HUES6 (cell line): ENCODE data around the gene RAD54L.
"Not testable (repeated sequence)": the region's sequence is repeated elsewhere in the genome, so short reads cannot be mapped to it uniquely, and the experiment has no call there.

ENCODE experiments used
- H3K27ac ChIP-seq: 2 replicates; pipeline ENCODE4 v1.7.0; 2013; ENCODE audit warnings: low read depth, mild to moderate bottlenecking, low read length, inconsistent platforms
- H3K27me3 ChIP-seq: 2 replicates; pipeline ENCODE4 v1.6.1; 2013; ENCODE audit warnings: low read length; ENCODE audit not compliant: control insufficient read depth, insufficient read depth
- H3K36me3 ChIP-seq: 2 replicates; pipeline ENCODE4 v1.6.1; 2013; ENCODE audit warnings: low read length; ENCODE audit not compliant: control insufficient read depth, insufficient read depth
- H3K4me1 ChIP-seq: 2 replicates; pipeline ENCODE4 v1.6.1; 2013; ENCODE audit warnings: low read length; ENCODE audit not compliant: control insufficient read depth, insufficient read depth
- H3K4me3 ChIP-seq: 2 replicates; pipeline ENCODE4 v1.5.1; 2013; ENCODE audit warnings: low read depth, low read length
- H3K9ac ChIP-seq: one replicate; pipeline ENCODE4 v1.6.1; 2013; ENCODE audit warnings: mild to moderate bottlenecking, low read length
- H3K9me3 ChIP-seq: 2 replicates; pipeline ENCODE4 v1.6.1; 2013; ENCODE audit warnings: low read depth, low read length; ENCODE audit not compliant: control insufficient read depth, insufficient read depth

The RAD54L gene

GRCh38 chr1:46303038-46303871, 55.7 kb downstream of the RAD54L start, which contains the start of the genes LRRC41 and UQCRH:
TSS of gene LRRC41 (minus strand) at chr1:46303616. CDS start at chr1:46303322, 294 bp downstream.
TSS of gene UQCRH (plus strand) at chr1:46303698. CDS start at chr1:46303767, 69 bp downstream.
- H3K36me3 ChIP-seq, result peaks cover 15% of the 10 kb centered on the region
- peak within 1 kb of the TSS; percentile 99 for H3K27ac ChIP-seq
- H3K27me3 ChIP-seq, result no peaks in the 10 kb centered on the region
- peak within 1 kb of the TSS; percentile 93 for H3K9ac ChIP-seq
- peak within 1 kb of the TSS; percentile 85 for H3K4me3 ChIP-seq
- H3K9me3 ChIP-seq, result no peaks in the 10 kb centered on the region
- H3K4me1 ChIP-seq, result peaks cover 40% of the 10 kb centered on the region

- peak overlapping the region; percentile 99 for H3K27ac ChIP-seq
- H3K9ac ChIP-seq, result peak overlapping the region; percentile 93
- peak overlapping the region; percentile 85 for H3K4me3 ChIP-seq
- peaks cover 40% of the 10 kb centered on the region for H3K4me1 ChIP-seq
- peaks cover 21% of the 10 kb centered on the region for H3K36me3 ChIP-seq
- no peaks in the 10 kb centered on the region for H3K9me3 ChIP-seq
- H3K27me3 ChIP-seq, result no peaks in the 10 kb centered on the region
Observed at GRCh38 chr1:46303872-46304326, 56.3 kb downstream of the RAD54L start.

GRCh38 chr1:46306159-46306530, 58.6 kb downstream of the RAD54L start:
- Histone ChIP-seq H3K9me3 (no peaks in the 10 kb centered on the region), H3K36me3 (peaks cover 42% of the 10 kb centered on the region), H3K27ac (peak overlapping the region; percentile 42; the same call in 1 of the 2 replicates), H3K4me1 (peaks cover 30% of the 10 kb centered on the region), H3K9ac (peak overlapping the region; percentile 19), H3K27me3 (no peaks in the 10 kb centered on the region), H3K4me3 (peak overlapping the region; percentile 45)

- H3K27ac ChIP-seq, result peak overlapping the region; percentile 60
- no peaks in the 10 kb centered on the region for H3K27me3 ChIP-seq
- peaks cover 73% of the 10 kb centered on the region for H3K36me3 ChIP-seq
- H3K9me3 ChIP-seq, result no peaks in the 10 kb centered on the region
- no peak overlapping the region for H3K9ac ChIP-seq
- H3K4me1 ChIP-seq, result peaks cover 26% of the 10 kb centered on the region
- no peak overlapping the region for H3K4me3 ChIP-seq
Observed at GRCh38 chr1:46309401-46310159, 62.0 kb downstream of the RAD54L start.

- H3K9me3 ChIP-seq, result no peaks in the 10 kb centered on the region
- H3K27me3 ChIP-seq, result no peaks in the 10 kb centered on the region
- H3K27ac ChIP-seq, result no peak overlapping the region
- no peak overlapping the region for H3K9ac ChIP-seq
- H3K4me1 ChIP-seq, result peaks cover 26% of the 10 kb centered on the region
- peaks cover 78% of the 10 kb centered on the region for H3K36me3 ChIP-seq
- H3K4me3 ChIP-seq, result no peak overlapping the region
Observed at GRCh38 chr1:46310321-46310720, 62.8 kb downstream of the RAD54L start.

- H3K27me3 ChIP-seq, result no peaks in the 10 kb centered on the region
- H3K9me3 ChIP-seq, result no peaks in the 10 kb centered on the region
- H3K4me3 ChIP-seq, result no peak overlapping the region
- peaks cover 61% of the 10 kb centered on the region for H3K36me3 ChIP-seq
- no peak overlapping the region for H3K27ac ChIP-seq
- no peak overlapping the region for H3K9ac ChIP-seq
- no peaks in the 10 kb centered on the region for H3K4me1 ChIP-seq
Observed at GRCh38 chr1:46315669-46316403, 68.3 kb downstream of the RAD54L start.

GRCh38 chr1:46317323-46317722, 69.8 kb downstream of the RAD54L start:
- H3K27ac ChIP-seq, result no peak overlapping the region
- no peak overlapping the region for H3K4me3 ChIP-seq
- H3K36me3 ChIP-seq, result peaks cover 48% of the 10 kb centered on the region
- H3K9me3 ChIP-seq, result no peaks in the 10 kb centered on the region
- no peaks in the 10 kb centered on the region for H3K27me3 ChIP-seq
- no peak overlapping the region for H3K9ac ChIP-seq
- H3K4me1 ChIP-seq, result peaks cover 5% of the 10 kb centered on the region; the same call in 1 of the 2 replicates

- Histone ChIP-seq H3K27ac (peak overlapping the region; percentile 46; the same call in 1 of the 2 replicates), H3K36me3 (peaks cover 30% of the 10 kb centered on the region)
- not testable (repeated sequence) for H3K4me3 ChIP-seq, H3K9ac ChIP-seq, H3K4me1 ChIP-seq, H3K9me3 ChIP-seq, H3K27me3 ChIP-seq
Observed at GRCh38 chr1:46319301-46319700, 71.7 kb downstream of the RAD54L start.

- peaks cover 23% of the 10 kb centered on the region for H3K36me3 ChIP-seq
- H3K4me3 ChIP-seq, H3K9me3 ChIP-seq, H3K27me3 ChIP-seq, H3K4me1 ChIP-seq, H3K27ac ChIP-seq: not testable (repeated sequence)
- H3K9ac ChIP-seq, result peak overlapping the region; percentile 60
Observed at GRCh38 chr1:46319960-46320914, 72.7 kb downstream of the RAD54L start.

- not testable (repeated sequence) for H3K4me1 ChIP-seq, H3K9me3 ChIP-seq, H3K36me3 ChIP-seq, H3K27ac ChIP-seq, H3K27me3 ChIP-seq, H3K9ac ChIP-seq, H3K4me3 ChIP-seq
Observed at GRCh38 chr1:46322191-46322590, 74.6 kb downstream of the RAD54L start.
